NCI-H1417 (cell line): ENCODE data around the gene MRRF.

Experiments
- DNase-seq, 3 experiments: peaks; one replicate each; lab custom pipeline; 2025; lab: John Stamatoyannopoulos, UW

Gene MRRF

GRCh38 chr9:122228568-122229484 is 35.9 kb upstream of the MRRF start, which contains the start of gene LHX6:
Gene LHX6, minus strand, starts transcription at chr9:122228957. Its CDS starts 217 bp downstream, at chr9:122228740.
- DNase-seq, result peak; percentile 16 to 70 (median 68)

- no peak for DNase-seq
These were observed 35.2 kb upstream of the MRRF start for GRCh38 chr9:122229485-122229837.

- no peak for DNase-seq
These were observed 31.8 kb upstream of the MRRF start for GRCh38 chr9:122232796-122233306.

- no peak for DNase-seq
These were observed 30.5 kb upstream of the MRRF start for GRCh38 chr9:122234022-122234748.

- DNase-seq, result no peak
These were observed 28.0 kb upstream of the MRRF start for GRCh38 chr9:122236681-122237080.

GRCh38 chr9:122239722-122240121 is 25.0 kb upstream of the MRRF start:
- DNase-seq, result no peak

GRCh38 chr9:122244349-122244748 is 20.3 kb upstream of the MRRF start:
- no peak for DNase-seq

GRCh38 chr9:122246666-122247065 is 18.0 kb upstream of the MRRF start:
- no peak for DNase-seq

- DNase-seq, result no peak
These were observed 16.2 kb upstream of the MRRF start for GRCh38 chr9:122248448-122248865.

GRCh38 chr9:122251351-122251750 is 13.3 kb upstream of the MRRF start:
- DNase-seq, result no peak

GRCh38 chr9:122252796-122253195 is 11.9 kb upstream of the MRRF start:
- no peak for DNase-seq

- DNase-seq, result no peak
These were observed 9.9 kb upstream of the MRRF start for GRCh38 chr9:122254761-122255160.

GRCh38 chr9:122256206-122256605 is 8.5 kb upstream of the MRRF start:
- no peak for DNase-seq

GRCh38 chr9:122258886-122259415 is 5.7 kb upstream of the MRRF start:
- DNase-seq, result no peak

- peak in 1 of 3 experiments; percentile 93 for DNase-seq
These were observed 3.2 kb upstream of the MRRF start for GRCh38 chr9:122261469-122261881.

GRCh38 chr9:122262073-122262472 is 2.6 kb upstream of the MRRF start:
- no peak for DNase-seq

GRCh38 chr9:122263699-122264349 is 858 bp upstream of the MRRF start:
- no peak for DNase-seq

GRCh38 chr9:122265149-122265915 is 650 bp downstream of the MRRF start:
- DNase-seq, result no peak

GRCh38 chr9:122268041-122268814 is 3.5 kb downstream of the MRRF start:
- DNase-seq, result no peak

- no peak for DNase-seq
These were observed 9.4 kb downstream of the MRRF start for GRCh38 chr9:122274055-122274454.
